Measurements from ENCODE around the gene SLC26A9.

SLC26A9 gene

DNA sequence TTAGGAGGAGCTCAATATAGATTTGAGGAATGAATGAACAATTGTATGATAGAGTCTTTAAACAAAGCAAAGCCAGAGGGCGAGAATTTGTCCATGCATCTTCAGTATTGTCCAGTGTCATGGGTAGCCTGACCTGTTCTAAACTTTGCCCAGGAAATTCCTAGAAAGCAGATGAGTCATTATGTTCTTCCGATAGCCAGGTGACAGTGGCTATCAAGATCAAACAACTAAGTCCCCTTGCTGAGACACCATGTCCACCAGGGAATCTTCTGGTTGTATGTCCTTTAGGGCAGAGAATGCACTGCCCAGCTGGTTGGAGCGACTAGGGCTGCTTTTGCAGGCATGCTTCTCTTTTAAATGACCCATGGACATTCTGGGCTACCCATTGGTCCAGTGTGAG is 1.8 kb upstream of the SLC26A9 start:
- DNase-seq = no peak

DNA sequence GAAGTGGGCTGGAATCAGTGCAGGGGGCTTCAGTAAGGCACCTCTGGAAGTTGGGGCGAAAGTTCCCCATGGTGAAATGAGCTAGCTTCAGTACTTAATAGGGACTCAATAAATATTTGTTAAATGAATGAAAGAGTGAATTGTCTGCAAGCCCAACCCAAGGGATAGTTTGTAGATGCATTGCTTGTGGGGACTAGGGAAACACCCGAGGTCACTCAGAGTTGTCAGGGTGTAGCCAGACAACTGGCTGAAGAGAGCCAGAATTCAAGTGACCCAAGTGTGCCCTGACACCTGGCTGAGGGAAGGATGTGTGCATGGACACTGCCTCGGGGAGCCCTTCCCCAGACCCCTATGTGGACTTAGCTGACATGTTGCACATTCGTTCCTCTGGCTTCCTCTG is 1.3 kb upstream of the SLC26A9 start:
- no peak for DNase-seq

DNA sequence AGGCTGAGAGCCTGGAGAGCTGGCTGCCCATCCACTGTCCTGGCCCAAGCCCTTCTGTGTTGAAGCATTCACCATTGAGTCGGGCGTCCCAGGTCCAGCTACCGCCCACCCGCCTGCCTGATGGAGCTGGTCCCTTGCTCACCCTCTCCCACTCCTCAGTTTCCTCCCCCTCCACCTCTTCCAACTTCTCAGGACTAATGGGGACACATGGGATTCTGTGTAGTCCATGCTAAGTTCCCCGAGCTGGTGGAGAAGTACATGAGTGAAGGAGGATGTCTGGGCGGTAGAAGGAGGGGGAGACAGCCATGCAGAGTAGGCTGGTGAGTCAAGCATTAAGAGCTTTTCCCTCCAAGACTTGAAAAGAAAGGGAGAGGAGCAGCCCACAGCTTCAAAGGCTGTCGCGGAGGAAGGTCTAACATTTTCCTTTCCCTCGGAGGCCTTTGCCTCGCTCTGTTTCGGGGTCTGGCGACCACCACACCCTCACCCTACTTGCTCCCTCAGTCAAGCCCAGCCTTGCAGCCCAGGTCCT is 561 bp downstream of the SLC26A9 start:
- DNase-seq = no peak

DNA sequence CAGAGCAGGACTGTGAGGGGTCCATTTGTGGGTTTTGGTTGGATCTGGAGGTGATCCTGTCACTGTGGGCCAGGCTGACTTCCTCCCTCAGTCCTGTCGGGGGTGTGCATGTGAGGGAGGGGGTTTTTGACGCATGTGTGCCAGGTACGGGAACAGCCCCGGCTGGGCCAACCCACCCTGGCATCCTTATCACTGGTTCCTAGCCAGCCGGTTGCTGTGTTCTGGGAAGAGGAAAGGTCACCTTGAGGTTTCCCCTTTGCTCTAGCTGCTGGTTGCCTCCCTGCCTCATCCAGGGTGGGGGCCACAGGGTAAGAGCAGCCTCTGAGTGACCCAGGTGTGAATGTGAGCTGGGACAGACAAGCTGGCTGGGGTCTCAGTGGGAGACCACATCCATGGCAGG is 2.5 kb downstream of the SLC26A9 start:
- no peak for DNase-seq

DNA sequence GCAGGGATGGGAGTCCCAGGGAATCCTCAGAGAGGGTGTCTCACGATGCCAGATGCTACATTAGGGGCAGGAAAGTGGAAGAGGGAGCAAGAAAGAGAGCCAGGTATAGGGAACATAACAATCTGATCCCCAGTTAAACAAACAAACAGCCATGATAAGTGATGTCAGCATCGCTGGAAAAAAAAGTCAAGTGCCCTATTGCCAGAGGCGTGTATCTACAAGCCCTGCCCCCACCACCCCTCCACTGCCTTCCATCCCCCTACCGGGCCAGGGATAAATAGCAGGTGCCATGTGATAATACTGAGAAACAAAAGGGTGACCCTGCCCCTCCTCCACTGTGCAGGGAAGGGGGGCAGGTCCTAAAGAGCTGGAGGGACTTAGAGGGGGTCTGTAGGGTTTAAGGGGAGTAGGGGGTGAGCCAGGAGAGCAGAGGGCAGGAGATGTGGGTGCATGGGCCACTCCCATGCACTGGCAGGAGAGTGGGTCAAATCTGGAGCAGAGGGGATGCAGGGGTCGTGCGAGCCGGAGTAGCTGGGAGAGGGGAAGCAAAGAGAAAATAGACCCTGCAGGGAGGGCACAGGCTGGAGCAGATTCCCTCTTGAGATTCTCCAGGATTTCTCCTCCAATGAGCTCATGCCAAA is 3.4 kb downstream of the SLC26A9 start:
- DNase-seq = no peak

DNA sequence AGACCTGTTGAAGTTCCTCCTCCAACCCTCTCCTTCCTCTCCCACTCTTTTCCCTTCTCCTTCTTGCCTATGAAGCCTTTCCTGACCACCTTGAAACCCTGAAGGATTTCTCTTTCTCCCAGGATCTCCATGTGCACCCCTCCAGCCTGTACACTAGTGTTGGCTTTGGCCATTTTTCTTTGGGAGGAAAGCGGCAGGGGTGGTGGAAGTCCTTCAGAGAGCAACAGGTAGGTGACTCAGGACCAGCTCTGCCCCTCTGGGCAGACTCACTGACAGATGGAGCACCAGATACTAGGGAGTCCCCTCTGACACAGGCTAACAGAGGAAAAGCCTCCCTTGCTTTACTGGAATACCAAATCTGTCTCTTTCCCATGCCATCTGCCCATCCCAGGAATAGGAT is 4.6 kb downstream of the SLC26A9 start:
- no peak for DNase-seq

DNA sequence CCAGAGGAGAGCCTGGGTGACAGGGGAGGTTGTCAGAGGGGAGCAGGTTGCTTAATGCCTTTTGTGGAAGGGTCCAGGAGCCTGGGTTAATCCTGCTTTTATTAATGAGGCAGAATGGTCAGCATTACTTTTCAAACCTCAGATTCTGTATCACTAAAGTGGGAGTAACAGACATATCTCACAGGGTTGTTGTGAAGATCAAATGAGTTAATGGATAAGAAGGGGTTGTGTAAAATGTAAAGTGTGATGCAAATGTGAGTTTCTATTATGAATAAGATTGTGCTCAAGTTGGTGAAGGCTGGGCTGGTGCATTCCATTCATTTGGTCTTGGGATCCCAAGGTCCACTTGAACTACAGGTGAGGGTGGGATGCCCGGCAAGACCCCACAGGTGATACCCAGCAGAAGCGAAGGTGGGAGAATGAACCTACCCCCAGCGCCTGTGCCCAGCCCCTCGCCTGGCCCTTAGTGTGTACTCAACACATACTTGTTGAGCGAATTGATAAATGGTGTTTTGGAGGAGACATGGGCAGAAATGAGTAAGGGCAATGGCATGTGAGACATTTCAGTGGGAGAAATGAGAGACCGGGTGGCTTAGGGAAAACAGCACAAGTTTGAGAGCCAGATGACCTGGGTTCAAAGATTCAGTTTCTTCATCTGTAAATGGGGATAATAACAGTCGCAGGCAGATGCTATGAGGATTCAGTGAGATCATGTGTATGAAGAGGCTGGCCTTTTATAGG is 6.2 kb downstream of the SLC26A9 start:
- DNase-seq = no peak

DNA sequence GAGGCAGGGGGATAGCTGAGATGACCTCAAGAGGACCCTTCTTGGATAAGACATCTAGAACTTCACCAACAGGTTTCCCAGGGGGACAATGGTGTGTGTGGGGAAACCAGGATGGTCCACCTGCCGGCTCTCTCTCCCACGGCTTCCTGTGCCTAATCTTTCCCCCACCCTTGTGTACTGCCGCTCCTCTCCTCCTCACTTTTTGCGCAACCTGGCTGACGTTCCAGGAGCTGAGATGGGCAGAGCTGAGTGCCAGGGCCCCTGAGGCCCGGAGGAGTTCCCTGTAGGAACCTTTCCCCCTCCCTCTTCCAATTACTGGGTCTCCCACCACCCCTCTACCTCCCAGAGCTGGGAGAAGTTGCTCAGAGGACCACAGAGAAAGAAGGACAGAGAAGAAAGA is 6.9 kb downstream of the SLC26A9 start:
- DNase-seq = no peak

DNA sequence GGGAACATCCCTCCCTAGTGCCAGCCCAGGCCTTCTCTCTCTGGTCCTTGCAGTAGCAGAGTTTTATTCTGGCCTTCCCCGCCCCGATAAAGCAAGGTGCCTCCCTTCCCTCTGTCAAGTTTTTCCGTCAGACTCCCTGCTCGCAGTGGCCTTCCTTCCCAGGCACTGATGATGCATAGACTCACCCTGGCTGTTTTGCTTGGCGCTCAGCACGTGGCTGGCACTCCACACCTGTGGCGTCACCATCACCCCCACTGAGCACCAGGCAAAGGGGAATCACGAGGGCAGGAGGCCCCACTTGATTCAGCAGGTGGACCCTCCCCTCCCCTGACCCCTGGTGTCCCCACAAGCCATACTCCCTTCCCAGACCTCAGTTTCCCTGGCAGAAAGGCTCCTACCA is 7.4 kb downstream of the SLC26A9 start:
- DNase-seq = no peak

DNA sequence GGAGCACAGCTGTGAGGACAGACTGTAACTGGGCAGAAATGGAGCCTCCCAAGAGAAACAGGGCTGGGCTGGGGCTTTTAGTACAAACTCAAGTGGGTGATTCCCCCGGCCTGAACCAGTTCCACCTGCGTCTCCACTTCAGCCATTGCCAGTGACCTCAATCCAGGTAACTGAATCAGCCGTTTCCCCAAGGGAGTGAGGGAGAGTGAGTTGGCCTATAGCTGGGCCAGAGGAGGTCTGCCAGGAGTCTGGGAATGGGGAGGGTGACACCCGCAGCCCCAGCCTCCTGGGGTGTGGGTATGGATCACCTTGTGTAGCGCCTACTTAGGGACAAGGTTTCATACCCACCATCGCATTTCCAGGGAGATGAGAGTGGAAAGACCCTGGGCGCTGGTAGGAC is 8.5 kb downstream of the SLC26A9 start:
- no peak for DNase-seq

DNA sequence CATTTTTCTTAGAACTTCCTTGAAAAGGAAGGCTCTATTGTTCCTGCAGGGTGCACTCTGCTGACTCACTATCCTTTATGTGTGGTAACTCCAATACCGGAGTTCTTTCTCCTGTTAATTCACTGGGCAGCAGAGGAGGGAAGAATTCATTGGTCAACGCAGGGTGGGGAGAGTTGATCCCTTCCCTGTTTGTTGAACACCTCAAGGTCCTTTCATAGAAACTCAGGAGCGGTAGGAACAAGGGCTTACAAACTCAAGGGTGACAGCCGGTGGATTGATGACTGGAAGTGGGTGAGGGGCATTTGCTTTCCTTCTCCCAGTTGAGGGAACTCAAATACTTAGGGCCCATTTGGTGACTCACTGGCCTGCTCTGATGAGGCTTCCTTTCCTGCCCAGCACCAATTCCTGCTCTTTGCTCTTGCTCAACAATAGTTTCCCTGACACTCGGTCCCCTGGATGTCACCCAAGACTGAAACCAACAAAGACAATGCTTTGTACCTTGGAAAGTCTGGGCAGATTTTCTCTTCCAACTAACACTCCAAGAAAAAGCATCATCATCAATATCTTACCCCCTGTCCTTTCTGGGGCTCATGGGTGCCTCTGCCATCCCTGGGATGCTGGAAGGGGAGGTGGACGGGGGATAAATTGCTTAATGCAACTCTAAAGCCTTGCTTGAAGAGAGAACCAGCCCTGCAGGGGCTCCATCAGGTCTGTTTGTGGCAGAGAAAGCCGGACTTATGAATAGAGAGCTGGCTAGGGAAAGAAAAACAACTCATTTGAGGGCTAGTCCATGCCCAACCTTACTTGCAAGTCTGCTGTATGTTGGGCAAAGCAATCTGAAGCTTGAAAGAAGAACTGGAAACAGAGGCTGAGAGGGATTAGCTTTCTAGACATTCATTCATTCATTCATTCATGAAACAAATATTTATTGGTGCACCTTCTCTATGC is 9.3 kb downstream of the SLC26A9 start:
- no peak for DNase-seq

DNA sequence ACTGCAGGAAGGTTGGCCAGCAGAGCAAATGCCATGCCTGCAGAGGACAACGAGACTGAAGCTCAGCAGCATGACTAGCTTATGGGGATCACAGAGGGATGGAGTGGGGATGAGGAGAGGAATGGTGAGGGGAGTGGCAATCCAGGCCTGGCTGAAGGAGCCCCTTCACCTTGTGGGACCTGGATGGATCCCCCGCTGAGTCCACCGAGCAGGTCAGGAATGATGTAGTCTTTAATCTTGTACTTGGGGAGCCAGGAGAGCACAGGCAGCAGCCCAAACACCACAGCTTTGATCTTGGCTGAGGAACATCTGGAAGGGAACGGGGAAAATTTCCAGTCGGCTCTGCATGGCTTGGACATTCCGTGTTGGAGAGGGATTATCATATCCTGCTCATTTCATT is 10.5 kb downstream of the SLC26A9 start:
- no peak for DNase-seq

DNA sequence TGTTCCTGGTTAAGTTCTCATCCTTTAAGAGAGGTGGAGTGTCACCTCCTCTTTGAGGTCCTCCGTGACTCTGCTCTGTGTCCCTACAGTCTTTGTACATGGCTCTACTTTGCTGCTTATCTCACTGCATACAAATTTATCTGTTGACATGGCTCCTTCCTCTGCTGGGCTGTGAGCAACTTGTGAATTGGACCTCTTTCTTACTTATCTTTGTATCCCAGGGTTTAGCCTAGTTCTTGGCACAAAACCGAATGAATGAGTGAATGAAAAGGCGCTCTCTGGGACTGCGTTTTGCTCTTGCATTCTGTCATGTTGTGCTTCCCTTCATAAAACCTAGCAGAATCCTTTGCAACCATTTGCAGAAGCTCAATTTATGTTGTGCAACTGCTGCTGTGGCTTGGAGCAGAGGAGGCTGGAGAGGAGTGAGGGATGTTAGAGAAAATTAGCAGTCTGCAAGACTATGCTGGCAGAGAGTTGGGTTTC is 12.4 kb downstream of the SLC26A9 start:
- DNase-seq = no peak

DNA sequence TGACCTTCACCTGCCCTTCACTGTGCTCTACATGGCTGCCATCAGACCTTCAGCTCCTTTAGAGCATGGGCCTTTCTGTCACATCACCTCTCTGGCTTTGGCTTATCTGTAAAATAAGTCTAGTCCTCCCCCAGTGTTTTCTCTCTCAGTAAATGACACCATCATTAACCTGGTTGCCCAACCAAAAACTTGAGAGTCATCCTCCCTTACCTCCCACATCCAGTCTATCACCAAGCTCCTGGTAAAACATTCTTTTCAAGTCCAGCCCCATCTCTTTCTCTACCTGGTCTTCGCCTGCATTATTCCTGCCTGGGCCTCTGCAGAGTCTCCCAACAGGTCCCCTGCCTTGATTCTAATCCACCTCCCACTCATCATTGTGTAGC is 13.1 kb downstream of the SLC26A9 start:
- DNase-seq = no peak

DNA sequence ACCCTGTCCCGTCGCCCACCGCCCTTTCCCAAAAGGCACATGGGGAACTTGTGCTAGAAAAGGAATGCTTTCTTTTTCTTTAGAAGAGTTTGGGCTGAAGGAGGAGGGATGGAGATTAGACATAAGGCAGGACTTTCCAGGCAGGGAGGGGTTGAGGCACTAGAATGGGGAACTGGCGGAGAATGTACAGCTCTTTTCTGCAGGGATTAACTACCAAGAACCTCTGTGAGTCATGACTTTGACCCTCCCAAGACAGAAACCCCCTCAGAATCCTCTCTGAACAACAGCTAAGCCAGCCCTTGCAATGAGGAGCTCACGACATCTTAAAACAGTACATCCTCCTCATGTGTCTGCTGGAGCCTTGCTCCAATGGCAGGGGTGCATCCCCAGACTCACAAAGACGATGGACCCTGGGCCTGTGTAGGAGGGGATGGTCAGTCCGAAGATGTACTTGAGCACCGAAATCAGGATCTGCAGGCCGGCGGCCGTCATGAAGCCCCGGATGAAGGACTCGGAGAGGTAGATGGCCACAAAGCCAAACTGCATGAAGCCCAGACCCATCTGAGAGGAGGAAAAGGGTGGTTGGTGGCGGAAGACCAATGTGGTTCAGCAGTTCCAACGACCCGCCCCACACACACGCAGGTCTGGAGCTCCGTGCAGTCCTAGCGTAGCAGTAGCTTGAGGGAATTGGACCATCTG is 13.6 kb downstream of the SLC26A9 start:
- no peak for DNase-seq

DNA sequence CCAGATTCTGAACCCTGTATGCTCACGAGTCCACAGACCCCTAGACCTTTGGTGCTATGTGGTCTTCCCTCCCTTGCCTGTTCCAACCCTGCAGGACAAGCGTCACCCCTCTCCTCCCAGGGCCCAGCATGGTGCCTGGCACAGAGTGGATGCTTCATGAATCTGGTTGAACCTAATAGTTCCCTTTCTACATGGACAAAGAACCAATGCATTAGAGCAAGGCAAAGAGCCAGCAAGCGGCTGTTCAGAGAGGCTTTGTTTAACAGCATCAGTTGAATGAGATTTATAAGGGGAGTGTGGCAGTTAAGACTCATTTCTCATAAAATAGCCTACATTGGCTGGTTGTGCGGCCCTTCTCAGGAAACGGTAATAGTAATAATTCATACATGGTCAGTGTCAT is 14.9 kb downstream of the SLC26A9 start:
- no peak for DNase-seq

DNA sequence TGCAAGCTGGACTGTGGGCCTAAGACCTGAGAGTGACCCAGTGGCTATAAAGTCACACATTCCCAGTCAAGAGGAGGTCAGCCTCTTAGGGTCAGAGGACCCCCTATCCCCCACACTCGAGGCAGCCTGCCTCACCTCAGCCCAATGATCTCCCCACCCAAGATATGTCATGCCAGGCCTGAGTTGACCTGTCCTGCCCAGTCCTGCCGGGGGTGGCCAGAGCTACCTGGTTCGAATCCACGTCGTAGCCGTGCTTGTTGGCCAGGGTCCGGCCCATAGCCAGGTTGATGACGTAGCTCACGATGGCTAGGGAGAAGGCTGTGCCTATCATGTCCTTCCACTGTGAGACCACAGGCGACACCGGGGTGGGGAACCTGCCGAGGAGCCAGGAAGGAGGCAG is 15.6 kb downstream of the SLC26A9 start:
- DNase-seq = no peak

DNA sequence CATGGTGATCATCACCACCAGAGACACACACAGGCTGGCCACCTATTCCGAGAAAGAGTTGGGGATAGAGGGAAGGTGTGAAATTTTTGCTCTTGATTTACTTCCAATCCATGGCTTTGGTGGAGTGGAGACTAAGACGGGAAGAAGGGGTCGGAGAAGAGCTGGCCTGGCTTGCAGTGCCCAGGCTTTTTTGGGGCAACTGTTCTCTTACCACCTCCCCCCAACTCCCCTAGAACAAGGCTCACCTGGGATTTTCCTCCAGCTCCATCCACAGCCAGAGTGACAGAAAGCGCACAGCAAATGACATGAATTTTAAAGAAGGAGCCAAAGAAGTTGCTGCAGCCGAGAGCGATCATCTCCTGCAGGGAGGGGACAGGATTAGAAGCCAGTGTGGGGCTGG is 16.0 kb downstream of the SLC26A9 start:
- no peak for DNase-seq

DNA sequence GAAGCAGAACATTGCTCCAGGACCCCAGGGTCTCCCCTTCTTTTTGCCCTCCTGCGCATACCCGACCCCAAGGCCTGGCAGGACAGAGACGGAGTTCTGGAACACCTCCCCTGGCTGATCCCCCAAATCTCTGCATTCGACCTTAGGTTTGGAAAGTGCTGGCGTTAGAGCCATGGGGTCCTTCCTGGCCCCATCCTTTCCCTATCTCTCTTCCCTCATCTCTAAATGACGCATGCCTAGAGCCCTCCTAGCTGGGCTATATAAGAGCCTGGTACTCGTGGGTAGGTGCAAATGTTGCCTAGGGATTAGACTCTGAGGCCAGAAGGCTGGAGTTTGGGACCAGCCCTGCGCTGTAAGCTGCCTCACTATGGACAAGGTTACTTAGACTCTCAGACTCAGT is 16.6 kb downstream of the SLC26A9 start:
- DNase-seq = no peak

DNA sequence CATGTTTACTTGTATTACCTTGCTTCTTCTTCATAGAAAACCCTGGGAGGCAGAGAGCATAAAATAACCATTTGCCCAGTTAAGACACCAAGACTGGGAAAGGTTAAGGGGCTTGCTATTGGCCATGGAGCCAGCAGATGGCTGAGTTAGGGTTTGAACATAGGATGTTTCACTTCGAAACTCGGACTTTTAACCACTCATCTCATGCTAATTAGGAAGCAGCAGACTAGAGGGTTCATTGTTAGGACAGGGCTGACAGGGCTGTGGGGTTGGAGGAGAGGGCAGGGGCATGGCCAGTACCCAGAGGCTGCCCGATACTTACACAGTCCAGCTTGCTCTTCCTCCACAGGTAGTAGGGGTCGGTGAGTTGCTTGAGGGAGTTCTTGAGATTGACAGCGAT is 17.0 kb downstream of the SLC26A9 start:
- DNase-seq = no peak

DNA sequence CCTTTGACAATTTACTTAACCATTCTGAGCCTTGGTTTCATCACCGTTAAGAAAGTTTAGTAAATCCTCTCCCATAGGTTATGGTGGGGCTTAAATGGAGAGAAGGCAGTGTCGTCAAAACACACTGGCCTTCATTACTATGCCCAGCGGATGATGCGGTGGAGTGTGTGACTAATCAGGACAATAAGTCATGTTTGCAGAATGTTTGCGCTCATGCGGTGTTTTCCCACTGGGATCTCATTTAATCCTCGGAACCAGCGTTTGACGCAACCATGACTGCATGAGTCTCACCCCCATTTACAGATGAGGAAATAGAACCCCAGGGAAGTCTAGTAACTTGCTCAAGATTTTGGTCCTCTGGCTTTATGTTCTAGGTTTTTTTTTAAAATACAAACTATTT is 17.5 kb downstream of the SLC26A9 start:
- DNase-seq = no peak

DNA sequence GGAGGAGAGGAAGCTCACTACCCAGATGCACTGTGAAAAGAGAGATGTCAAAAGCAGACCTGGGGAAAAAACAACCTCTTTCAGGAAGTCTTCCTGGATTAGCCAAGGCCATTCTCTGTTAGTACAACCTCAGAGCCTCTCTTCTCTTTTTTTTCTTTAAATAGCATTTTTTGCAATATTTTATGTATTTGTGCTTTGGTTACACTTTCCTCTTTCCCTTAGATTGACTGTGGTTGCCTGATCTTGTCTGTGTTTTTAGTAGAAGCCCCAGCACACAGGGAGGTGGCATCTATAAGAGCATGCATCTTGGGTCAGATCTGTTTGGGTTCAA is 18.8 kb downstream of the SLC26A9 start:
- no peak for DNase-seq
